Skeletal muscle cell (primary cell): Measurements from ENCODE around the gene SMIM1.
"Not testable (repeated sequence)": the region's sequence is repeated elsewhere in the genome, so short reads cannot be mapped to it uniquely, and the experiment has no call there.

Experiments
- DNase-seq: peaks from one replicate; pipeline ENCODE4 v3.0.0-alpha.2; 2010; ENCODE audit warnings: low read depth
- H3K4me3 ChIP-seq: 2 replicates; pipeline ENCODE4 v1.5.1; 2011; ENCODE audit warnings: low read depth, mild to moderate bottlenecking, control low read depth, low read length, moderate library complexity

SMIM1 gene

DNA sequence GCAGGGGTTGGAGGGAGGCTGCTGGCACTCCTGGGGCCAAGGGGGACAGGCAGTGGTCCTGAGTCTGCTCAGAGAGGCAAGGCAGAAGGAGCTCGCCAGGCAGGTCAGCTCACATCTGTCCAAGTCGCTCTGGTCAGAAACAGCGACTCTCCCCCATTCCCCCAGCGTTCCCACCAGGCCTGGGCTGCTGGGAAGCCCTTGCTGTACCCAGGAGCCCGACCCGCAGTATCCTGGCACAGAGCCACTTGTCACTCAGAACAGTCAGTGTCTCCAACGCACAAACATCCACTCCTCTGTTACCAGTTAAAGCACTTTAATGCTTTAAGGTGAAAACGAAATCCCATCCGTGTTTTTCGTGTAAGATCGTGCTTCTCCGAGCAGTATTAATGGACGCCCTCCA is 36.9 kb upstream of the SMIM1 start:
- DNase-seq, result no peak
- no peak overlapping the region for H3K4me3 ChIP-seq

- H3K4me3 ChIP-seq, result no peak overlapping the region
- no peak for DNase-seq
These were observed 36.4 kb upstream of the SMIM1 start for GRCh38 chr1:3736131-3736561.

GRCh38 chr1:3736708-3737107 is 35.8 kb upstream of the SMIM1 start:
- no peak for DNase-seq
- H3K4me3 ChIP-seq, result no peak overlapping the region

GRCh38 chr1:3738943-3739342 is 33.6 kb upstream of the SMIM1 start:
- DNase-seq, result no peak
- no peak overlapping the region for H3K4me3 ChIP-seq

DNA sequence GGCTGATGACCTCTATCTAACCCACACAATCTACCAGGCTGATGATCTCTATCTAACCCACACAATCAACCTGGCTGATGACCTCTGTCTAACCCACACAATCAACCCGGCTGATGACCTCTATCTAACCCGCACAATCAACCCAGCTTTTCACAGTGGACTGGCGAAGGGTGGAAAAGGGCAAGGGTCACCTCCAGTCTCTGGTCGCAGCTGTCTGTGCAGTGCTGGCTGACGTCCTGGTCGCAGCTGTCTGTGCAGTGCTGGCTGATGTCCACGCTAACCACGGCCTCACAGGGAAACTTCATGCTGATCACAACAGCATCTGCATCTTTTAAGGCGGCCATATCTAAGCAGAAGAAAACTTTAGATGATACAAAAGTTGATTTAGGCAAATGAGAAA is 32.5 kb upstream of the SMIM1 start:
- H3K4me3 ChIP-seq, result no peak overlapping the region
- no peak for DNase-seq

DNA sequence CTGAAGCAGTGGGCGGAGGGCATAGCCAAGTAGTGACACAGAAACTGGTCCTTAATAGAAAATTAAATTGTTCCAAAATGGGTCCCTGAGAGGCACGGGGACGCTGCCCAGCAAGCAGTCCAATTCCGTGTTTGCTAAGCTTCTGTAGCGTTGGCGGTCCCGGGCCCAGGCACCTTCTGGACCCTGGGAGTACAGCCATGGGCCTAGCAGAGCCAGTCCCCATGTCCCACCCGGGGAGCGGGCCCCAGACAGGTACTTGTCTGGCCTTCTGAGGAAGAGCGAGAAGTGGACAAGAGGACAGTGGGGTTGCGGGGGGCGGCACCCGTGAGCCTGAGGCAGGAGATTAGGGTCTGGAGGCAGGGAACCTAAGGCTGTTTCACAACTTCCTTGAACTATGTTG is 31.8 kb upstream of the SMIM1 start:
- no peak for DNase-seq
- no peak overlapping the region for H3K4me3 ChIP-seq

- DNase-seq, result no peak
These were observed 30.7 kb upstream of the SMIM1 start for GRCh38 chr1:3741566-3742438.

GRCh38 chr1:3742439-3743298 is 29.9 kb upstream of the SMIM1 start:
- no peak overlapping the region for H3K4me3 ChIP-seq
- DNase-seq, result no peak

More at GRCh38 chr1:3741566-3742438, 30.7 kb upstream of the SMIM1 start:
- H3K4me3 ChIP-seq, result no peak overlapping the region

GRCh38 chr1:3743421-3743820 is 29.1 kb upstream of the SMIM1 start:
- no peak for DNase-seq
- H3K4me3 ChIP-seq, result no peak overlapping the region

DNA sequence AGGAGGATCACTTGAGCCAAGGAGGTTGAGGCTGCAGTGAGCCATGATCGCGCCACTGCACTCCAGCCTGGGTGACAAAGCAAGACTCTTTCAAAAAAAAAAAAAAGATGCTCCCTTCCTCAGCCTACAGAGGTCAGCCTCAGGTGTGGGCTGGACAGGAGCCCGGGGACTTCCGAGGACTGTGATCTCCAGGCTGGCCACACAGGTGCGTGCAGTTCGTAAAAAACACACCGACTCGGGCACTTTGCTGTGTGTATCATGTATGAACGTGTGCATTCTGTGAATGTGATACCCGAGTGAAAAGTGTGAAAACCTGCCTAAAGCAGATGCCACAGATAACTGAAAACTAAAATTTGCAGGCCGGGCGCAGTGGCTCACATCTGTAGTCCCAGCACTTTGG is 28.7 kb upstream of the SMIM1 start:
- DNase-seq, result no peak
- no peak overlapping the region for H3K4me3 ChIP-seq

DNA sequence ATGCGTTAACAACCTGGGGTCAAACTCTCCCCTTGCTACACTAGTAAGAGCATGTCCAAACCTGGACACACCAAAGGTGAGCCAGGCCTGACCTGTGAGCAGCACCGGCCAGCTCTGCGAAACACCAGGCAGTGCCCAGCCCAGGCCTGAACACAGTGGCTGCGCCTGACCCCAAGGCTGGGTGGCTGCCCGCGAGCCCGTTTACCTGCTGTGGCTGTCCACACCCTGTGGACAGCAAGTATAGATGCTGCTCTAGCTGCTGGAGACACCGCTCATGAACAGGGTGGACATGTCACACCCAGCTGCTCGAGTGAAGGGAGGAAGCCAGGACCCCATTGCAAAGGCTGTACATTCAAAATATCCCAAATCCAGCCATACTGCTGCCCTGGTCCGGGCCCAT is 27.9 kb upstream of the SMIM1 start:
- no peak overlapping the region for H3K4me3 ChIP-seq
- no peak for DNase-seq

DNA sequence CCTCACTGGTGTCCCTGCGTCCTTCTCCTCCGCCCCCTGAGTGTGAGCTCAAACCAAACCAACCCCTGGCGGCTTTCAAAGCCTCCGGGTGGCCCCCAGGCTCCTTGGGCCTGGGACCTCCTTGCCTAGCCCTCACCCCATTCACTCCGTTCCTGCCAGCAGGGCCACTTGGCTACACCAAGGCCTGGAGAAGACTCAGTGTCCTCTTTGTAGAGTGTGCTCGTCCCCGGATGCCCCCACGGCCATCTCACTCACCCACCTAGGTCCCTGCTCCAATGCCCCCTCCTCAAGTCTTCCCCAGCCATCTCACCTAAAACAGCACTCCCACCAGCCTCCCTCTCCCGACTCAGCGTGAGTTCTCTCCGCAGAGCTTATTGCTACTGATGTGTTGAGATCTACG is 27.5 kb upstream of the SMIM1 start:
- no peak overlapping the region for H3K4me3 ChIP-seq
- no peak for DNase-seq

DNA sequence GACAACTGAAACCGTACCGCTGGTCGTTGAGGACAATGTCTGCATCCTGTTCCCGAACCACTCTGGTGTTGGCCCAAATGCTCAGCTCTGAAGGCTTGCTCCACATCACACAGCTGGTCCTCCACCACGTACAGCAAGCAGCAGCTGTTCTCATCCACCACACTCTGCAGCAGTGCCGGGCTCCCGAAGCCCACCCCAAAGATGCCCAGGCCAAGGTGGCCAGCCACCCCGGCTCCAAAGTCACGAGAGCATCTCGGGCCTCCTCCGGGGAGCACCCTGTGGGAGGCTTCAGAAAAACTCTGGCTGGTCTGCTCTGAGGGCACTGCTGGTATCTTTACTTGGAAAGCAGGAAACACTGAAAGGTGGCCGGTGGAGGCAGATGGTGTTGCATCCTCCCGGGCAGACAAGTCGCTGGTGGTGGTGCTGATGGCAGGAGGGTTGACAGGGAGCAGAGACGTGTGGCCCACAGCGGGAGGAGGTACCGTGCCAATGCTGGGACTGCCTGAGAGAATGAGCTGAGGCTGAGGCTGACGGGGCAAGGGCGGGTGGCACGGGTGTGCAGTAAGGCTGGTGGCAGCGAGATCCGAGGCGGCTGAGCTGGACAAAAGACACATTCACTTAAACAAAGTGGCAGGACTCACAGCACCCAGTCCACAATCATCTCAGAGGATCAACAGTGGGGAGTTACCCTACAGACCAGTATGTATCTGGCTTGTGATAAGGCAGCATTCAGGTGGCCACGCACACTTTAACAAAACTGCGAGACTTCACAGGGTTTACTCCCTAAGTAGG is 26.8 kb upstream of the SMIM1 start:
- no peak overlapping the region for H3K4me3 ChIP-seq
- DNase-seq, result no peak

- H3K4me3 ChIP-seq, result peak overlapping the region; percentile 72
- no peak for DNase-seq
These were observed 26.1 kb upstream of the SMIM1 start for GRCh38 chr1:3746389-3746829.

DNA sequence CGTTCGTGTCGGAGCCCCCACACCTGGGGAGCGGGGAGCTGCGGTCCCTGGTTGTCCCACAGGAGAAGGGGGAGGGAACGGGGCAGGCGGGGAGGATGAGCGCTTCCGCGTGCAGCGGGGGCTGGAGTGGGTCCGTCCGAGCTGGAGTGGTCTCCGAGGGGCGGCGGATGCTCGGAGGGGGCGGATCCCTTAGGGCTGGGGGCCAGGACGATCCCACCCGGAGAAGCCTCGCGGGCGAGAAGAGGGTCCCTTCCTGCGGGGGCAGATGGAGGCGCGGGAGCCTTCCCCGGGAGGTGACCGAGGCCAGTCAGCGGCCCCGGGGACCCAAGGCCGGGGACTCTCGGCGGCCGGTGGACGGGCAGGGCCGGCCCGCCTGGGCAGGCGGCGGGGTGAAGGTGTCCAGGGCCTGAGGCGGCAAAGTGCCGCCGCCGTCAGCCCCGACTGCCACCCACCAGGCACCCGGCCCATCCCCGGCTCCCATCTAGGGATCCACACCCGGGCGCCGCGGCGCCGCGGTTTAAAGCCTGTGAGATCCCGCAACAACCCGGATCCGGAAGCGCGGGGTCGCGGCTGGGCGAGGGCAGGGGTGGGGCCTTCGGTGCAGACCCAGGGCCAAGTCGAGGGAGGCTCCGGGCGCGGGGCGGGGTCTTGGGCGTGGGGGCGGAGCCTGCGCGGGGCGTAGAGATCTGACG is 25.6 kb upstream of the SMIM1 start:
- peak; percentile 22 for DNase-seq
- H3K4me3 ChIP-seq, result peak overlapping the region; percentile 72

- no peak for DNase-seq
- H3K4me3 ChIP-seq, result peak overlapping the region; percentile 72
These were observed 25.1 kb upstream of the SMIM1 start for GRCh38 chr1:3747522-3747848.

GRCh38 chr1:3747903-3748302 is 24.6 kb upstream of the SMIM1 start:
- H3K4me3 ChIP-seq, result peak overlapping the region; percentile 72
- DNase-seq, result no peak

- not testable (repeated sequence) for DNase-seq, H3K4me3 ChIP-seq
These were observed 24.1 kb upstream of the SMIM1 start for GRCh38 chr1:3748316-3748900.

GRCh38 chr1:3749512-3749911 is 23.0 kb upstream of the SMIM1 start:
- H3K4me3 ChIP-seq, result no peak overlapping the region
- DNase-seq, result no peak
